Upper lobe of left lung (tissue), 4 donors: Measurements from ENCODE around the gene SCRN3.

Source experiments
- CTCF ChIP-seq, 6 experiments: fragments of 450-650 bp in 4 of 6; fragments of 200-600 bp in 2 of 6; sonication (generic) in 2 of 6; IDR thresholded peaks; one replicate each; pipeline ENCODE4 v1.5.1; 2016 to 2019; ENCODE audit warnings: antibody characterized with exemption in 6 of 6
- EP300 ChIP-seq, 4 donors: sonication (generic); formaldehyde crosslinking; IDR thresholded peaks; one replicate each; pipeline ENCODE4 v1.5.1; 2017; ENCODE audit warnings: antibody characterized with exemption in 4 of 4, control low read depth in 2 of 4
- POLR2AphosphoS5 ChIP-seq, 2 donors: sonication (generic); formaldehyde crosslinking; IDR thresholded peaks; one replicate each; pipeline ENCODE4 v1.5.1; 2017; ENCODE audit warnings: antibody characterized with exemption in 2 of 2

- TF ChIP-seq EP300 (IDR thresholded peaks at IDR 0.05) (no peak), CTCF (IDR thresholded peaks at IDR 0.05) (no peak), POLR2AphosphoS5 (IDR thresholded peaks at IDR 0.05) (no peak)
Observed at GRCh38 chr2:174446531-174446930, 51.0 kb downstream of the SCRN3 start.
